ENCODE results near the gene ELMOD1. TPM values are rescaled to one million over a fixed set of nuclear protein-coding genes. Genes with fewer than 3 reads are reported as not detected.

ELMOD1 gene
- total RNA-seq, 1 experiment from 2014 or later: not detected

- POLR2A ChIA-PET (ENCODE audit: low non-redundant PET): no interaction called here
- CTCF ChIA-PET: interaction anchor here (0.5 kb wide), 1 partner anchor 669 kb away, joined by 4 read pairs; no protein-coding TSS in a partner anchor
- no peak for TF ChIP-seq CTCF (conservative IDR thresholded peaks at IDR 0.05; ENCODE audit: low read depth, low read length)
- no peak for TF ChIP-seq EZH2 (IDR thresholded peaks at IDR 0.05; ENCODE audit: borderline replicate concordance, low read depth, low read length, poor library complexity, severe bottlenecking)
- no peaks in the 10 kb centered on the region for H3K4me1 ChIP-seq (ENCODE audit: insufficient read depth, low read length, poor library complexity, severe bottlenecking)
- no peak for DNase-seq (ENCODE audit: low spot score)
- H3K27ac ChIP-seq (ENCODE audit: low read depth, low read length, poor library complexity, severe bottlenecking): no peak overlapping the region
- intact Hi-C loops (cut with micrococcal nuclease; ENCODE audit: unreplicated experiment): no loop called here
- no peaks in the 10 kb centered on the region for H3K27me3 ChIP-seq (replicated peaks; ENCODE audit: insufficient read depth, low read depth, low read length, poor library complexity)
- no peak overlapping the region for H3K4me3 ChIP-seq (ENCODE audit: low read depth, low read length, poor library complexity, severe bottlenecking)
- no peaks in the 10 kb centered on the region for H3K36me3 ChIP-seq (ENCODE audit: insufficient read depth, low read length, poor library complexity, severe bottlenecking)
- BruUV-seq (replicated peaks): no TSS peak
- no peaks in the 10 kb centered on the region for H3K9me3 ChIP-seq (ENCODE audit: low read depth, low read length, poor library complexity, severe bottlenecking)
Observed at GRCh38 chr11:107706531-107706930, 115.6 kb downstream of the ELMOD1 start.

- ChIA-PET CTCF (no interaction called here), POLR2A (ENCODE audit: low non-redundant PET) (no interaction called here)
- DNase-seq (ENCODE audit: low spot score): no peak
Observed at GRCh38 chr11:107707215-107707671, 116.3 kb downstream of the ELMOD1 start.

GRCh38 chr11:107707807-107708206, 116.9 kb downstream of the ELMOD1 start:
- Histone ChIP-seq H3K4me3 (ENCODE audit: low read depth, low read length, poor library complexity, severe bottlenecking) (no peak overlapping the region), H3K36me3 (ENCODE audit: insufficient read depth, low read length, poor library complexity, severe bottlenecking) (no peaks in the 10 kb centered on the region), H3K27me3 (replicated peaks; ENCODE audit: insufficient read depth, low read depth, low read length, poor library complexity) (no peaks in the 10 kb centered on the region), H3K27ac (ENCODE audit: low read depth, low read length, poor library complexity, severe bottlenecking) (no peak overlapping the region), H3K9me3 (ENCODE audit: low read depth, low read length, poor library complexity, severe bottlenecking) (no peaks in the 10 kb centered on the region), H3K4me1 (ENCODE audit: insufficient read depth, low read length, poor library complexity, severe bottlenecking) (no peaks in the 10 kb centered on the region)
- TF ChIP-seq CTCF (conservative IDR thresholded peaks at IDR 0.05; ENCODE audit: low read depth, low read length): no peak
- TF ChIP-seq EZH2 (IDR thresholded peaks at IDR 0.05; ENCODE audit: borderline replicate concordance, low read depth, low read length, poor library complexity, severe bottlenecking): no peak
- ChIA-PET POLR2A (ENCODE audit: low non-redundant PET) (no interaction called here), CTCF (no interaction called here)
- no peak for DNase-seq (ENCODE audit: low spot score)
- intact Hi-C loops (cut with micrococcal nuclease; ENCODE audit: unreplicated experiment): no loop called here
- BruUV-seq (replicated peaks): no TSS peak

More at GRCh38 chr11:107707215-107707671, 116.3 kb downstream of the ELMOD1 start:
- no peaks in the 10 kb centered on the region for H3K27me3 ChIP-seq (replicated peaks; ENCODE audit: insufficient read depth, low read depth, low read length, poor library complexity)
- BruUV-seq (replicated peaks): no TSS peak
- intact Hi-C loops (cut with micrococcal nuclease; ENCODE audit: unreplicated experiment): no loop called here
- no peaks in the 10 kb centered on the region for H3K36me3 ChIP-seq (ENCODE audit: insufficient read depth, low read length, poor library complexity, severe bottlenecking)
- TF ChIP-seq CTCF (conservative IDR thresholded peaks at IDR 0.05; ENCODE audit: low read depth, low read length): no peak
- TF ChIP-seq EZH2 (IDR thresholded peaks at IDR 0.05; ENCODE audit: borderline replicate concordance, low read depth, low read length, poor library complexity, severe bottlenecking): no peak
- no peak overlapping the region for H3K27ac ChIP-seq (ENCODE audit: low read depth, low read length, poor library complexity, severe bottlenecking)
- H3K4me1 ChIP-seq (ENCODE audit: insufficient read depth, low read length, poor library complexity, severe bottlenecking): no peaks in the 10 kb centered on the region
- H3K9me3 ChIP-seq (ENCODE audit: low read depth, low read length, poor library complexity, severe bottlenecking): no peaks in the 10 kb centered on the region
- no peak overlapping the region for H3K4me3 ChIP-seq (ENCODE audit: low read depth, low read length, poor library complexity, severe bottlenecking)
